CD4-positive, alpha-beta T cell (primary cell): ENCODE measurements around the gene CIB4. TPM values are rescaled to one million over a fixed set of nuclear protein-coding genes. Genes with fewer than 3 reads are reported as not detected.

Experiments used
- ATAC-seq: fragments of 200-7000 bp; cut with Tn5 transposase; one replicate; pipeline ENCODE4 v1.10.0; 2022; ENCODE audit warnings: mild to moderate bottlenecking; ENCODE audit not compliant: poor library complexity
- CTCF ChIA-PET: fragments of 350-600 bp; sonication (Branson Sonifier 250); formaldehyde crosslinking; loops from one replicate; lab custom pipeline; 2021; ENCODE audit warnings: antibody characterized with exemption, inconsistent platforms; lab: Charles Lee
- POLR2A ChIA-PET: fragments of 350-600 bp; sonication (Branson Sonifier 250); formaldehyde crosslinking; loops from one replicate; lab custom pipeline; 2021; ENCODE audit warnings: antibody characterized with exemption, inconsistent platforms; lab: Charles Lee
- DNase-seq, 14 experiments: peaks; one replicate each; pipeline ENCODE4 v3.0.0-alpha.2; 2013 to 2020; ENCODE audit warnings: mixed read lengths in 2 of 14
- H3K27ac ChIP-seq, 2 donors: one replicate each; pipeline versions ENCODE4 v1.5.1 to v1.7.0; 2013; ENCODE audit warnings: low read length in 2 of 2, low read depth in 1 of 2, mild to moderate bottlenecking in 1 of 2
- H3K27me3 ChIP-seq, 2 experiments: 1 replicate in 1 of 2; 2 replicates in 1 of 2; pipeline versions ENCODE4 v1.6.1 to v1.7.0; 2013; ENCODE audit warnings: low read length in 2 of 2, control low read depth in 1 of 2, mild to moderate bottlenecking in 1 of 2, moderate library complexity in 1 of 2; ENCODE audit not compliant: insufficient read depth in 2 of 2, control insufficient read depth in 1 of 2
- H3K36me3 ChIP-seq: one replicate; pipeline ENCODE4 v1.6.1; 2013; ENCODE audit warnings: low read length, control low read depth; ENCODE audit not compliant: insufficient read depth
- H3K4me1 ChIP-seq: one replicate; pipeline ENCODE4 v1.6.1; 2013; ENCODE audit warnings: low read length, control low read depth; ENCODE audit not compliant: insufficient read depth
- H3K4me3 ChIP-seq: one replicate; pipeline ENCODE4 v1.5.1; 2013; ENCODE audit warnings: mild to moderate bottlenecking, low read length, moderate library complexity
- H3K9me3 ChIP-seq, 2 experiments: 1 replicate in 1 of 2; 2 replicates in 1 of 2; pipeline versions ENCODE4 v1.6.1 to v1.7.0; 2013; ENCODE audit warnings: low read length in 2 of 2, mild to moderate bottlenecking in 2 of 2, control low read depth in 1 of 2, moderate library complexity in 1 of 2; ENCODE audit not compliant: control insufficient read depth in 1 of 2, insufficient read depth in 1 of 2
- H3K27ac Mint-ChIP-seq: one replicate; pipeline ENCODE4 v1.8.0; 2020; ENCODE audit warnings: mixed read lengths
- H3K27me3 Mint-ChIP-seq: one replicate; pipeline ENCODE4 v1.8.0; 2021; ENCODE audit warnings: mixed read lengths
- H3K36me3 Mint-ChIP-seq: one replicate; pipeline ENCODE4 v1.8.0; 2021; ENCODE audit warnings: low read depth, mixed read lengths
- H3K4me1 Mint-ChIP-seq: one replicate; pipeline ENCODE4 v1.8.0; 2021; ENCODE audit warnings: low read depth, mixed read lengths
- H3K4me3 Mint-ChIP-seq: one replicate; pipeline ENCODE4 v1.8.0; 2020; ENCODE audit warnings: mild to moderate bottlenecking, mixed read lengths
- H3K9me3 Mint-ChIP-seq: one replicate; pipeline ENCODE4 v1.8.0; 2020; ENCODE audit warnings: mixed read lengths
- intact Hi-C, 2 experiments: fragments of 100-400 bp; cut with DNase I in 1 of 2; cut with micrococcal nuclease in 1 of 2; formaldehyde crosslinking; loops; one replicate each; pipeline versions ENCODE4 v1.15.1 to v1.9.0; 2023 to 2025; cut with DNase I, micrococcal nuclease
- total RNA-seq, 174 experiments: library from RNA in 2 of 174; stranded (reverse) in 2 of 174; gene quantifications; one replicate each; pipeline ENCODE4 v1.2.3 and lab custom pipeline; 2021 to 2026
- TF ChIP-seq, protein P1 (sequence below): fragments of 200-600 bp; IDR thresholded peaks from one replicate; pipeline ENCODE4 v1.8.0; 2022; ENCODE audit warnings: antibody characterized with exemption, mild to moderate bottlenecking

The CIB4 gene
- total RNA-seq, 2 experiments from 2014 or later, result not detected

GRCh38 chr2:26605195-26605998, 35.8 kb downstream of the CIB4 start:
- POLR2A ChIA-PET, result no interaction called here
- Mint-ChIP-seq H3K27me3 (peaks cover 26% of the 10 kb centered on the region), H3K4me3 (no peak overlapping the region), H3K27ac (no peak overlapping the region), H3K4me1 (peaks cover 22% of the 10 kb centered on the region), H3K9me3 (no peaks in the 10 kb centered on the region), H3K36me3 (no peaks in the 10 kb centered on the region)
- DNase-seq (peak in 10 of 14 experiments; percentile 8 to 73 (median 24)), ATAC-seq (no peak)
- no peaks in the 10 kb centered on the region for H3K36me3 ChIP-seq
- H3K9me3 ChIP-seq, result peaks cover 0 to 5% of the 10 kb centered on the region in 2 experiments
- H3K27ac ChIP-seq, result no peak overlapping the region
- peaks cover 17% of the 10 kb centered on the region for H3K4me1 ChIP-seq
- CTCF ChIA-PET, result interaction anchor here (1.3 to 1.4 kb wide), 2 partner anchors 8 to 140 kb away, joined by 4 to 5 read pairs; no protein-coding TSS in a partner anchor
- H3K27me3 ChIP-seq, result peaks cover 3 to 18% of the 10 kb centered on the region in 2 experiments
- intact Hi-C loops, result loop anchor here (1.0 to 5.0 kb wide), 3 partner anchors 140 to 337 kb away; no protein-coding TSS in a partner anchor
- TF ChIP-seq, protein P1, sequence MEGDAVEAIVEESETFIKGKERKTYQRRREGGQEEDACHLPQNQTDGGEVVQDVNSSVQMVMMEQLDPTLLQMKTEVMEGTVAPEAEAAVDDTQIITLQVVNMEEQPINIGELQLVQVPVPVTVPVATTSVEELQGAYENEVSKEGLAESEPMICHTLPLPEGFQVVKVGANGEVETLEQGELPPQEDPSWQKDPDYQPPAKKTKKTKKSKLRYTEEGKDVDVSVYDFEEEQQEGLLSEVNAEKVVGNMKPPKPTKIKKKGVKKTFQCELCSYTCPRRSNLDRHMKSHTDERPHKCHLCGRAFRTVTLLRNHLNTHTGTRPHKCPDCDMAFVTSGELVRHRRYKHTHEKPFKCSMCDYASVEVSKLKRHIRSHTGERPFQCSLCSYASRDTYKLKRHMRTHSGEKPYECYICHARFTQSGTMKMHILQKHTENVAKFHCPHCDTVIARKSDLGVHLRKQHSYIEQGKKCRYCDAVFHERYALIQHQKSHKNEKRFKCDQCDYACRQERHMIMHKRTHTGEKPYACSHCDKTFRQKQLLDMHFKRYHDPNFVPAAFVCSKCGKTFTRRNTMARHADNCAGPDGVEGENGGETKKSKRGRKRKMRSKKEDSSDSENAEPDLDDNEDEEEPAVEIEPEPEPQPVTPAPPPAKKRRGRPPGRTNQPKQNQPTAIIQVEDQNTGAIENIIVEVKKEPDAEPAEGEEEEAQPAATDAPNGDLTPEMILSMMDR, result peak; percentile 66
- no peak overlapping the region for H3K4me3 ChIP-seq

DNA sequence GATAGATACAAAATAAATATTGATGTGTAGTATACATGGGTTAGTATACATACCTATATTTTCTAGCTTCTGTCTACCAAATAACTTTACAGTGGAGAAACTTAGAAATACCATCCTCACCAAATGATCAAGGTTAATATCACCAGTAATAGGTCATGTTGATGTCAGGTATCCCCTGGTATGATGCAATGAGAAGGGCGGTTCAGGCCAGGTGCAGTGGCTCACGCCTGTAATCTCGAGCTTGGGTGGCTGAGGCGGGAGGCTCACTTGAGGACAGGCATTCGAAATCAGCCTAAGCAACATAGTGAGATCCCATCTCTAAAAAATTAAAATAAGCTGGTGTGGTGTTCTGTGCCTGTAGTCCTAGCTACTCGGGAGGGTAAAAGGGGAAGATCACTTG, 38.6 kb downstream of the CIB4 start:
- Mint-ChIP-seq H3K4me1 (no peaks in the 10 kb centered on the region), H3K9me3 (no peaks in the 10 kb centered on the region), H3K36me3 (no peaks in the 10 kb centered on the region), H3K4me3 (no peak overlapping the region), H3K27me3 (peaks cover 26% of the 10 kb centered on the region), H3K27ac (no peak overlapping the region)
- Histone ChIP-seq H3K27ac (no peak overlapping the region), H3K4me1 (no peaks in the 10 kb centered on the region), H3K36me3 (no peaks in the 10 kb centered on the region), H3K27me3 (peaks cover 8 to 18% of the 10 kb centered on the region in 2 experiments), H3K4me3 (no peak overlapping the region), H3K9me3 (peaks cover 0 to 10% of the 10 kb centered on the region in 2 experiments)
- ChIA-PET CTCF (no interaction called here), POLR2A (no interaction called here)
- TF ChIP-seq, protein P1, result no peak
- intact Hi-C loops, result no loop called here
- ATAC-seq (no peak), DNase-seq (no peak)

- ChIA-PET CTCF (no interaction called here), POLR2A (no interaction called here)
- Mint-ChIP-seq H3K4me1 (peaks cover 4% of the 10 kb centered on the region), H3K9me3 (no peaks in the 10 kb centered on the region), H3K36me3 (no peaks in the 10 kb centered on the region), H3K27ac (no peak overlapping the region), H3K27me3 (peaks cover 41% of the 10 kb centered on the region), H3K4me3 (no peak overlapping the region)
- TF ChIP-seq, protein P1, result no peak
- peaks cover 11 to 37% of the 10 kb centered on the region in 2 experiments for H3K27me3 ChIP-seq
- H3K9me3 ChIP-seq, result peaks cover 0 to 10% of the 10 kb centered on the region in 2 experiments
- H3K36me3 ChIP-seq, result no peaks in the 10 kb centered on the region
- no peaks in the 10 kb centered on the region for H3K4me1 ChIP-seq
- DNase-seq (no peak), ATAC-seq (no peak)
- no peak overlapping the region for H3K4me3 ChIP-seq
- H3K27ac ChIP-seq, result no peak overlapping the region
- intact Hi-C loops, result no loop called here
These were observed 41.8 kb downstream of the CIB4 start for GRCh38 chr2:26599387-26599786.
